Peyer's patch (tissue), 4 donors: ENCODE measurements around the gene TSHZ1. TPM values are rescaled to one million over a fixed set of nuclear protein-coding genes. Genes with fewer than 3 reads are reported as not detected.

ENCODE experiments used
- DNase-seq, 3 donors: peaks; one replicate each; pipeline ENCODE4 v3.0.0-alpha.2; 2017 to 2019
- H3K27ac ChIP-seq, 4 donors: fragments of 200-600 bp; sonication (generic); one replicate each; pipeline ENCODE4 v1.5.1; 2016 to 2019
- H3K27me3 ChIP-seq, 2 donors: fragments of 200-600 bp; sonication (generic); one replicate each; pipeline ENCODE4 v1.5.1; 2019
- H3K36me3 ChIP-seq, 3 donors: fragments of 200-600 bp; sonication (generic); one replicate each; pipeline ENCODE4 v1.5.1; 2016 to 2019
- H3K4me1 ChIP-seq, 4 donors: fragments of 200-600 bp; sonication (generic); one replicate each; pipeline ENCODE4 v1.5.1; 2016 to 2019
- H3K4me3 ChIP-seq, 4 donors: fragments of 200-600 bp; sonication (generic); 1 replicate in 3 of 4; 2 replicates in 1 of 4; pipeline ENCODE4 v1.5.1; 2016 to 2019; ENCODE audit warnings: mild to moderate bottlenecking in 1 of 4
- H3K9me3 ChIP-seq, 4 donors: fragments of 200-600 bp; sonication (generic); one replicate each; pipeline ENCODE4 v1.5.1; 2016 to 2019; ENCODE audit warnings: mild to moderate bottlenecking in 1 of 4
- POLR2A ChIP-seq, 2 donors: fragments of 450-650 bp; IDR thresholded peaks; one replicate each; pipeline ENCODE4 v1.5.1; 2017; ENCODE audit warnings: antibody characterized with exemption in 2 of 2, mild to moderate bottlenecking in 2 of 2, moderate library complexity in 2 of 2
- total RNA-seq, 4 donors: library from RNA; depleted of rRNA; stranded (reverse); fragments of >200 nt; gene quantifications; one replicate each; pipeline ENCODE4 v1.1.0, GENCODE V29; 2016
- TF ChIP-seq, protein P1 (sequence below), 6 experiments: fragments of 450-650 bp in 4 of 6; fragments of 200-600 bp in 2 of 6; sonication (generic) in 1 of 6; IDR thresholded peaks; one replicate each; pipeline ENCODE4 v1.5.1; 2017 to 2019; ENCODE audit warnings: antibody characterized with exemption in 6 of 6, mild to moderate bottlenecking in 3 of 6, moderate library complexity in 1 of 6

Gene TSHZ1
- total RNA-seq, 4 donors from 2014 or later = 12.4 to 34.8 (median 28.4) TPM

DNA sequence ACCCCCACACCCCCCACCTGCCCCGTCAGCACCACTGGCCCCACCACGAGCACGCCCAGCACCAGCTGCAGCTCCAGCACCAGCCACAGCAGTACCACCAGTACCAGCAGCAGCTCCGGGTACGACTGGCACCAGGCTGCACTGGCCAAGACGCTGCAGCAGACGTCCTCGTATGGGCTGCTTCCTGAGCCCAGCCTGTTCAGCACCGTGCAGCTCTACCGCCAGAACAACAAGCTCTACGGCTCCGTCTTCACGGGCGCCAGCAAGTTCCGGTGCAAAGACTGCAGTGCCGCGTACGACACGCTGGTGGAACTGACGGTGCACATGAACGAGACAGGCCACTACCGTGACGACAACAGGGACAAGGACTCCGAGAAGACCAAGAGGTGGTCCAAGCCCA lies 75.3 kb downstream of the TSHZ1 start:
- H3K27ac ChIP-seq = no peak overlapping the region
- no peak for DNase-seq
- TF ChIP-seq, protein P1, sequence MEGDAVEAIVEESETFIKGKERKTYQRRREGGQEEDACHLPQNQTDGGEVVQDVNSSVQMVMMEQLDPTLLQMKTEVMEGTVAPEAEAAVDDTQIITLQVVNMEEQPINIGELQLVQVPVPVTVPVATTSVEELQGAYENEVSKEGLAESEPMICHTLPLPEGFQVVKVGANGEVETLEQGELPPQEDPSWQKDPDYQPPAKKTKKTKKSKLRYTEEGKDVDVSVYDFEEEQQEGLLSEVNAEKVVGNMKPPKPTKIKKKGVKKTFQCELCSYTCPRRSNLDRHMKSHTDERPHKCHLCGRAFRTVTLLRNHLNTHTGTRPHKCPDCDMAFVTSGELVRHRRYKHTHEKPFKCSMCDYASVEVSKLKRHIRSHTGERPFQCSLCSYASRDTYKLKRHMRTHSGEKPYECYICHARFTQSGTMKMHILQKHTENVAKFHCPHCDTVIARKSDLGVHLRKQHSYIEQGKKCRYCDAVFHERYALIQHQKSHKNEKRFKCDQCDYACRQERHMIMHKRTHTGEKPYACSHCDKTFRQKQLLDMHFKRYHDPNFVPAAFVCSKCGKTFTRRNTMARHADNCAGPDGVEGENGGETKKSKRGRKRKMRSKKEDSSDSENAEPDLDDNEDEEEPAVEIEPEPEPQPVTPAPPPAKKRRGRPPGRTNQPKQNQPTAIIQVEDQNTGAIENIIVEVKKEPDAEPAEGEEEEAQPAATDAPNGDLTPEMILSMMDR (IDR thresholded peaks at IDR 0.05) = no peak
- no peak for TF ChIP-seq POLR2A (IDR thresholded peaks at IDR 0.05)
- H3K4me1 ChIP-seq = peaks cover 0 to 2% (median 0%) of the 10 kb centered on the region in 4 donors
- peaks cover 0 to 33% (median 0%) of the 10 kb centered on the region in 3 donors for H3K36me3 ChIP-seq
- no peaks in the 10 kb centered on the region for H3K27me3 ChIP-seq
- H3K9me3 ChIP-seq = no peaks in the 10 kb centered on the region
- no peak overlapping the region for H3K4me3 ChIP-seq

GRCh38 chr18:75287006-75287405 lies 76.4 kb downstream of the TSHZ1 start:
- Histone ChIP-seq H3K27ac (no peak overlapping the region), H3K9me3 (no peaks in the 10 kb centered on the region), H3K4me1 (no peaks in the 10 kb centered on the region), H3K36me3 (peaks cover 0 to 33% (median 0%) of the 10 kb centered on the region in 3 donors), H3K27me3 (no peaks in the 10 kb centered on the region), H3K4me3 (no peak overlapping the region)
- TF ChIP-seq, protein P1 (IDR thresholded peaks at IDR 0.05) = no peak
- DNase-seq = no peak

- Histone ChIP-seq H3K4me3 (no peak overlapping the region), H3K9me3 (no peaks in the 10 kb centered on the region), H3K27me3 (no peaks in the 10 kb centered on the region), H3K4me1 (no peaks in the 10 kb centered on the region), H3K36me3 (peaks cover 0 to 33% (median 0%) of the 10 kb centered on the region in 3 donors), H3K27ac (no peak overlapping the region)
- no peak for TF ChIP-seq POLR2A (IDR thresholded peaks at IDR 0.05)
- TF ChIP-seq, protein P1 (IDR thresholded peaks at IDR 0.05) = no peak
- no peak for DNase-seq
Measured at GRCh38 chr18:75287700-75288099, 77.1 kb downstream of the TSHZ1 start.

GRCh38 chr18:75289761-75290160 lies 79.2 kb downstream of the TSHZ1 start:
- H3K27me3 ChIP-seq = no peaks in the 10 kb centered on the region
- H3K9me3 ChIP-seq = no peaks in the 10 kb centered on the region
- no peaks in the 10 kb centered on the region for H3K4me1 ChIP-seq
- no peak overlapping the region for H3K27ac ChIP-seq
- H3K36me3 ChIP-seq = peaks cover 0 to 33% (median 0%) of the 10 kb centered on the region in 3 donors
- H3K4me3 ChIP-seq = no peak overlapping the region
- no peak for DNase-seq
- TF ChIP-seq POLR2A (IDR thresholded peaks at IDR 0.05) = no peak
- TF ChIP-seq, protein P1 (IDR thresholded peaks at IDR 0.05) = no peak

DNA sequence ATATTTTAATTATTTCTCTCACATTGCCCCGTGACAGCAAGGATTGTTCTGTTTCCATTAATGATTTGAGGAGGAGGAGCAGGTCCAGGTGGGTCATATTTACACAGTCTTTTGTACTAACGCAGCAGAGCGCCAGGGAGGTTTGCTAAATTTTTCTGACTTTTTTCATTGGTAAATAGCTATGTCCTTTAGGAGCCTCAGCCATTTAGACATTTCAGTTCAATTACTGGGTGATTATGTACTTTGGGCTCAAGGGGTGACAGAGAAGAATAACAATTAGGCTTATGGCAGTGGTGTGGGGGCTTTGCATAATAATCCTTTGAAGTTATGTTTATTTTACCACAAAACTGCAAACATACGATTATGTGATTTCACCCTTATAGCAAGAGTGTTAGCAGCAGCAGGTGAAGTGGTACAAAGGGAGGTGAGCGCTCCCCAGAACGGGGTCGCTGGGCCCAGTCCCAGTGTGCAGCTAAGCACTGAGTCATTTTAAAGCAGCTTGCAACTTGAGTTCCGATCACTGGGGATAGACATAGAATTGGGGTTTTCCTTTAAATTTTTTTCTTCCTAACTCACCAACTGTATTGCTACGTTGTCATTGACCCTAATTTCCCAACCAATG lies 80.3 kb downstream of the TSHZ1 start:
- DNase-seq = no peak
- peaks cover 0 to 26% (median 0%) of the 10 kb centered on the region in 3 donors for H3K36me3 ChIP-seq
- TF ChIP-seq, protein P1 (IDR thresholded peaks at IDR 0.05) = no peak
- TF ChIP-seq POLR2A (IDR thresholded peaks at IDR 0.05) = no peak

More for the DNA sequence above, 80.3 kb downstream of the TSHZ1 start:
- Histone ChIP-seq H3K27me3 (no peaks in the 10 kb centered on the region), H3K4me3 (no peak overlapping the region), H3K27ac (no peak overlapping the region), H3K9me3 (no peaks in the 10 kb centered on the region), H3K4me1 (no peaks in the 10 kb centered on the region)
